ENCODE results near the gene CSRNP3.
"Not testable (repeated sequence)": the region's sequence is repeated elsewhere in the genome, so short reads cannot be mapped to it uniquely, and the experiment has no call there.

CSRNP3 gene

GRCh38 chr2:165665614-165666013 lies 196.1 kb downstream of the CSRNP3 start:
- no peak for DNase-seq
- intact Hi-C loops (cut with DNase I): no loop called here

DNA sequence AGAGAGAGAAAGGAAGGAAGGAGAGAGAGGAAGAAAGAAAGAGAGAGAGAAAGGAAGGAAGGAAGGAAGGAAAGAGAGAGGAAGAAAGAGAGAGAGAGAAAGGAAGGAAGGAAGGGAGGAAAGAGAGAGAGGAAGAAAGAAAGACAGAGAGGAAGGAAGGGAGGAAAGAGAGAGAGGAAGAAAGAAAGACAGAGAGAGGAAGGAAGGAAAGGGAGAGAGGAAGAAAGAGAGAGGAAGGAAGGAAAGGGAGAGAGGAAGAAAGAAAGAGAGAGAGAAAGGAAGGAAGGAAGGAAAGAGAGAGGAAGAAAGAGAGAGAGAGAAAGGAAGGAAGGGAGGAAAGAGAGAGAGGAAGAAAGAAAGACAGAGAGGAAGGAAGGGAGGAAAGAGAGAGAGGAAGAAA lies 196.6 kb downstream of the CSRNP3 start:
- DNase-seq; intact Hi-C loops (cut with DNase I): not testable (repeated sequence)

DNA sequence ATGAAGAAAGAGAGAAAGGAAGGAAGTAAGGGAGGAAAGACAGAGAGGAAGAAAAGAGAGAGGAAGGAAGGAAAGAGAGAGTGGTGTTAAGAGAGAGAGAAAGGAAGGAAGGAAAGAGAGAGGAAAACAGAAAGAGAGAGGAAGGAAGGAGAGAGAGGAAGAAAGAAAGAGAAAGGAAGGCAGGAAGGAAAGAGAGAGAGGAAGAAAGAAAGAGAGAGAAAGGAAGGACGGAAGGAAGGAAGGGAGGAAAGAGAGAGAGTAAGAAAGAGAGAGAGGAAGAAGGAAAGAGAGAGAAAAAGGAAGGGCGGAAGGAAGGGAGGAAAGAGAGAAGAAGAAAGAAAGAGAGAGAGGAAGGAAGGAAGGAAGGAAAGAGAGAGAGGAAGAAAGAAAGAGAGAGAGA lies 197.1 kb downstream of the CSRNP3 start:
- no peak for DNase-seq
- intact Hi-C loops (cut with DNase I): no loop called here

DNA sequence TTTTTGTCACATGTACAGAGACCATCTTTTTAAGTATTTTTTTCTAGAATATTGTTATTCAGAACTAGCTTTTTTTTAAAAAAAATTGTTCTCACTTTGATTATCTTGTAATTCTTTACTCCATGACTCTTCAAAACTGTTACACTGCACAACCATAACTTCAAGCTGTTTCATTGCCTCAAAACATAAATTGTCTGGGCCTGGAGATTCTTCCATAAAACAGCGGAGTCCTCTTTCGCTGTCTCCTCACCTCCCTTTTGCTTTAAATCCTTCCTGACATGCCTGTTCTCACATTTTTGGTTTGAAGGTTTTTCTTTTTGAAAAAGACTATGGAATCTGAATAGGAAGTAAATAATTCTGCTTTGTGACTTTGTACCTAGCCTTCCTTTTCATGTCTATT lies 197.9 kb downstream of the CSRNP3 start:
- intact Hi-C loops (cut with DNase I): no loop called here
- DNase-seq: no peak

DNA sequence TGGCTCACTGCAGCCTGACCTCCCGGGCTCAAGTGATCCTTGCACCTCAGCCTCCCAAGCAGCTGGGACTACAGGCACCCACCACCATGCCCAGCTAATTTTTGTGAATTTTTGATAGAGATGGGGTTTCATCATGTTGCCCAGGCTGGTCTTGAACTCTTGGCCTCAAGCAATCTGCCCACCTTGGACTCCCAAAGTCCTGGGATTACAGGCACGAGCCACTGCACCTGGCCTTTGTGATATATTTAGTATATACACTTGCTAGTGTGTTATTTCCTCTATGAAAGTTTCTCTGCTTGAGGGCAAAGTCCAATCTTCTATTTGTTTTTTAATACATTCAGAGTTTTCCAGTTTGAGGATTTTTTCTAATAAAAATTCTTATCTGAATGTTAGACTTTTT lies 205.3 kb downstream of the CSRNP3 start:
- DNase-seq: no peak
- intact Hi-C loops (cut with DNase I): no loop called here

DNA sequence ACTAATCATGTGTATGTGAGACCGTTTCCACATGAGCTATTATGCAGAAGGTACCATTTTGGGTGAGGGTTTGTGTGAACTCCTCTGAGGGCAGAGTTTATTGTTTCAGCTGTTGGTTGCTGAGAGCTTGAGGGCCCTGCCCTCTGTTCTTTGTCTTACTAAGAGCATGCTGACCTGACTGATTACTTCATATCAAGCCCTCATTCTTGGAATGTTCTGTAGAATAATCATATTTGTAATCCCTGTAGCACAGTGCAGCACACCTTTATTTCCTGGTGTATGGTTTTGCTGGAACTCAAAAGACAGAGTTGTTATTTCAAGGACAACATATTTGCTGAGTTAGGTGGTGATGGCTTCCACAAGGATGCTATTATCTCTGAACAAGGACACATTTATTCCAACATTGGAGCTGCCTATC lies 206.1 kb downstream of the CSRNP3 start:
- intact Hi-C loops (cut with DNase I): no loop called here
- DNase-seq: no peak

GRCh38 chr2:165678882-165679281 lies 209.4 kb downstream of the CSRNP3 start:
- intact Hi-C loops (cut with DNase I): no loop called here
- DNase-seq: peak in 4 of 10 donors; percentile 19 to 88 (median 50)

- DNase-seq: no peak
- intact Hi-C loops (cut with DNase I): loop anchor here (10.0 kb wide), 1 partner anchor 45 kb away; no protein-coding TSS in a partner anchor
Measured at GRCh38 chr2:165679621-165680020, 210.1 kb downstream of the CSRNP3 start.

DNA sequence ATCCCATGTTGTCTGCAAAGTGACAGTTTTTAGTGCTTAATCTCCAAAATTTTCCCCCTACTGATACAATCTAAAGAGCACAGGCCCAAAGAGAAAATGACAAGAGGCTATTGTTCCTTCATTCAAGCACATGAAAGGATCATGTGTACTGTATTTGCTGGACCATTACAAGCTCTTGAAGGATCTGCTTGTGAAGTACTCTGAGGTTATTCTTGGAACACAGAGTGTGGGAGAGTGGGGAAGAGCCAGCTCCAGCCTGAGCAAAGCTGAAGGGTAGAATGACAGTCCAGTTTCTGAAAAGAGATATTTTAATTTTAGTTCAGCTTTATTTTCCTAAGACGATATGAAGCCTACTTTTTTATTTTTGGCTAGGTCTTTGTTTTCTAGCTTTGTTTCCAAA lies 212.3 kb downstream of the CSRNP3 start:
- intact Hi-C loops (cut with DNase I): loop anchor here (10.0 kb wide), 1 partner anchor 47 kb away; no protein-coding TSS in a partner anchor

DNA sequence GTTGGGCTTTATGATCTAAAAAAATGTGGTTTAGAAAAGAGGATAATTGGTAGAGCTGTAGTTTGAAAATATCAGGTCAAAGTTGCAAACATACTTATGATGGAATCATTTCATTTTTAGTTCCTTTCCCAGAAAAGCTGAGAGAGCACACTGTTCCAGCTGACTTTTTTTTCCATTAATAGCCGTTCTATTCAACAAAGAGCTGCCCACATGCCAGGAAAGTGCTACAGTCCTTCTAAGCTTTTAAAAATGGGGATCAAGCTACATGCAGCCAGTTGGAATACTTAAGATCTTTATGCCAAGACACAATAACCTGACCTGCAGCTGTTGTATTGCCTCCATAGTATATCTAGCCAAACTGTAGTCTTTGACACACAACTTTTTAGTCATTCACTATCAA lies 213.0 kb downstream of the CSRNP3 start:
- DNase-seq: no peak

More for the DNA sequence above, 212.3 kb downstream of the CSRNP3 start:
- peak in 2 of 10 donors; percentile 21 to 88 for DNase-seq

GRCh38 chr2:165686800-165687199 lies 217.3 kb downstream of the CSRNP3 start:
- intact Hi-C loops (cut with DNase I): loop anchor here (10.0 kb wide), 1 partner anchor 52 kb away; no protein-coding TSS in a partner anchor
- no peak for DNase-seq

More for the DNA sequence above, 213.0 kb downstream of the CSRNP3 start:
- intact Hi-C loops (cut with DNase I): loop anchor here (10.0 kb wide), 1 partner anchor 48 kb away; no protein-coding TSS in a partner anchor

DNA sequence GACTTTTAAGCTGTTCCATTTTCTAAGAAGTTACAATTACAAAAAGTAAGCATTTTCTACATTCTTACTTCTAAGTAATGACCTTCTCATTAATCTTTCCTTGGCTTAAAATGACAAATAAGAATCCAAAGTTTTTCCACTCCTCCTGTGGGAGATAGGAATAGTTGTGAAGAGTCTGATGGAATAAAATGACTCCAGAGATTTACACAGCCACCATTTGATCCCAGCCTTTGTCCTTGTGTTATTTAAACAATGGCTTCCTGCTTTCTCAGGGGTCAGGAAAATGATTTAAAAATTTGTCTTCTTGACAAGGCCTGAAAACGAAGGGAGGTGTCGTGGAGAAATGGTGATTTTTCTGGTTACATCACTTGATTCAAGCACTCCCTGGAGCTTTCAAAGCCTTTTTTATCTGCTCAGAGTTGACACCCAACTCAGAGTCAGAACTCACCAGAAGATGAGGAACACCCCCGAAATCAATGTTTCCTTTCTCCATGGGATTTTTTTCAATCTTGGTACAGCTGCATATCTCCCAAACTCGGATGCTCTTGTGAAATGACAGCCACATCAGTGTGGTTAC lies 218.0 kb downstream of the CSRNP3 start:
- intact Hi-C loops (cut with DNase I): loop anchor here (10.0 kb wide), 1 partner anchor 53 kb away; no protein-coding TSS in a partner anchor
- DNase-seq: no peak

- intact Hi-C loops (cut with DNase I): no loop called here
- DNase-seq: peak in 7 of 10 donors; percentile 24 to 85 (median 39)
Measured at GRCh38 chr2:165691615-165692014, 222.1 kb downstream of the CSRNP3 start.

GRCh38 chr2:165692906-165693305 lies 223.4 kb downstream of the CSRNP3 start:
- intact Hi-C loops (cut with DNase I): no loop called here
- peak in 1 of 10 donors; percentile 39 for DNase-seq

DNA sequence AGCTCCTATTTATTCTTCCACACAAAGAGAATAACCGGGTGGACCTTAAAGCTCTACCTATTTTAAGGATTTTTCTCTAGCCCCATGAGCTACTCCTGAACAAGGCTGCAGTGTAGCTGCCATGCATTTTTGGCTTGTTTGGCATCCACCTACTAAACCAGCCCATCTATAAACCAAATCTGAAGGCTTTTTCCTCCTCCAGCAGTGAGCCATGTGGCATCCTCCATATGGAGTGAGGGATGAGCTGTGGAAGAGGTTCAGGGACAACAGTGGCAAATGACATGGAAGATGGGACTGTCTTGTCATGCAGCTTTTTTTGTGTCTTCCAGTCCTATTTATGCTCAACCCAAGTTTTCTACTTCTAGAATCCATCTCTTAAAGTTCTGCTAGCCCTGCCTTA lies 224.3 kb downstream of the CSRNP3 start:
- intact Hi-C loops (cut with DNase I): no loop called here
- DNase-seq: peak in 2 of 10 donors; percentile 40 to 80

DNA sequence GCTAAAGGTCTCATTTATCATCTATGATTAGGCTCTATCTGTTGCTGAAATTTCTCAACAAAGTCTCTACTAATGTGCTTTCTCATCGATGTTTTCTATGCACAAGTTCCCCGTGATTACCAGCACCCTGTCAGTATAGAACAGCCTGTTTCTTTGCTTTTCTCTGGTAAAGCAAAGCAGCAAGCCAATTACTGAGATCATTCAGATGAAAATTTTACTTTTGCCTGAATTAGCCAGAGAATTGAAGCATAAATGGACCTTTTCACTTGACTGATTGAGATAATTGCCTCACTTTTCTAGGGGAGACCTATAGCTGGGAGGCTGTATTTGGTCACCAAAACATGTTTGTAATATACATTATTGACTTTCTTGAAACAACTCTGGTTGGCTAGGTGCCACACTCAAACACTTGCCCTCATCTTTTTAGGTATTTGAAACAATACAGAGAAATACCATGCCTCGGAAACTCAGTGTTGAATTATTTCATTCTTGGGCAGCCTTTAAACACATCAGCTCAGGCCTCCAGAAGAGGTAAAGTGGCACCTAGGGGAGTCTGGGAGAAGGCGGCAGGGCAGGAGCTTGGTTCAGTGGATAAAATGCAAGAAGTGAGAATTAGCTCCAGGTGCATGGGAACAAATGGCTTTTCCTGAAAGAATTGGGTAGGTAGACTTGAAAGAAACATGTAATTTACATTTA lies 228.4 kb downstream of the CSRNP3 start:
- no peak for DNase-seq
- intact Hi-C loops (cut with DNase I): loop anchor here (5.0 kb wide), 2 partner anchors 141 to 296 kb away; no protein-coding TSS in a partner anchor

GRCh38 chr2:165698444-165698884 lies 229.0 kb downstream of the CSRNP3 start:
- peak in 5 of 10 donors; percentile 20 to 46 (median 34) for DNase-seq
- intact Hi-C loops (cut with DNase I): loop anchor here (5.0 kb wide), 2 partner anchors 141 to 296 kb away; no protein-coding TSS in a partner anchor

GRCh38 chr2:165699946-165700345 lies 230.4 kb downstream of the CSRNP3 start:
- intact Hi-C loops (cut with DNase I): loop anchor here (5.0 kb wide), 3 partner anchors 143 to 298 kb away; no protein-coding TSS in a partner anchor
- no peak for DNase-seq

DNA sequence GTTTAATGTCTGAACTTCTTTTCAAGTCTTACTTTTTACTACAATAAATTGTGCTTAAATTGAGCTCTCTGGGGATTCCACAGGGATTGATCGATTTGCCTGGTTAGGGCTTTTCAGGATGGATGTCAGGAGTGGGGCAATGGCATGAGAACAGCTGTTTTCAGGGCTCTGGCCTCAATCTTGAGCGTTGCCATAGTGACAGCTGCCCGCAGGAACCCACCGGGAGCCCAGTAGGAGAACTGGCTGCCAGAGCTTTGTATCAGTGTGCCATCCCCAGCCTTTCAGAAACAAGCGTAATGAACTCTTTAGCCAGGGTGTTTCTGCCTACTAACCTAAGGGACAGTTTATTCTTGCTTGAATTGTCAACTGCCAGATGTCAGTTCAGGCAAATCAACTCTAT lies 231.0 kb downstream of the CSRNP3 start:
- DNase-seq: peak in 1 of 10 donors; percentile 26
- intact Hi-C loops (cut with DNase I): loop anchor here (5.0 kb wide), 1 partner anchor 172 kb away; no protein-coding TSS in a partner anchor

- intact Hi-C loops (cut with DNase I): loop anchor here (5.0 kb wide), 1 partner anchor 171 kb away; no protein-coding TSS in a partner anchor
- no peak for DNase-seq
Measured at GRCh38 chr2:165701147-165701546, 231.6 kb downstream of the CSRNP3 start.

DNA sequence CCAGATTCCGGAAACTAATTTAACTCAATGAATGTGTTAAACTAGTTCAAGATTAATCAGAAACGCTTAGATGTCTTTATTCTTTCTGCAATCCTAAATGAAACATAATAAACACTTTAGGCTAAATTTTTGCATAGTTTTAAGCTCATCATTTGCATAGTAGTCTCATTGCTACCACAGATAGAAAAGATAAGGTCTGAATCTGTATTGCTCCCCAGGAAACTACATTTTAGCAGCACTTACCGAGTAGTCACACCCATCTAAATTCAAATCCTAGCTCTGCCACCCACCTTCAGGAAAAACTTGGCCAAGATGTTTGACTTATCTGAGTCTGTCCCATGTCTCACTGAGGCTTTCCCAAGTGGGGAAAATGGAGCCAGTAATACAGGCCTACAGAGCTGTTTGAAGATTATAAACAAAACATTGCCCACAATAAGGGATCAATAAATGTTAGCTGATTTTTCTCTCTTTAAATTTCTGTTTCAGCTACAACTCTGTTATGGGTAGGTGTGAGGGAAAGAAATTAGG lies 237.5 kb downstream of the CSRNP3 start:
- DNase-seq: no peak
- intact Hi-C loops (cut with DNase I): no loop called here

All from posterior cingulate gyrus (tissue), 11 donors.